ENCODE data around the gene ALG2.
A peak's percentile ranks its signal among the peaks of the same experiment; 100 is the strongest.
"Not testable (repeated sequence)": the region's sequence is repeated elsewhere in the genome, so short reads cannot be mapped to it uniquely, and the experiment has no call there.

Gene ALG2

GRCh38 chr9:99221621-99222415 is at the start of gene ALG2, which contains the start of gene SEC61B:
Gene ALG2 (minus strand): TSS chr9:99221942. CDS start chr9:99221894, 48 bp downstream.
Gene SEC61B (plus strand): TSS chr9:99222282. CDS start chr9:99222364, 82 bp downstream.
- DNase-seq: peak; percentile 91

DNA sequence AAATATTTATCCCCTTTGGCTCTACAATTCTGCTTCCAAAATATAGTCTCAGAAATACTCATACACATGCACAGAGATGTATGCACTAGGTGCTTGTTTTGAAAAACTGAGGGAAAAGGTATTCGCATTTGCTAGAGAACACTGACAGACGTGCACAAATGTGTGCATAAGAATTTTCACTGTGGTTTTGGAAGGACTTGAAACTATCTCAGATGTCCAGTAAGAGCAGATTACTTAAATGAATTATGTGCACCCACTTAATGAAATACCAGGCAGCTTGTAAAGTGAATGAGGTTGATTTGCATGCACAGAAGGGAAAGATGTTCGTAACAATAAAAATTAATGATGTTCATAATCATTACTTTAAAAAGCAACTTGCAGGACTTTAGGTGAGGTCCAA is 48.7 kb upstream of the ALG2 start:
- DNase-seq: no peak

GRCh38 chr9:99269416-99269815 is 47.7 kb upstream of the ALG2 start:
- DNase-seq: no peak

- peak; percentile 71 for DNase-seq
These were observed 44.7 kb upstream of the ALG2 start for GRCh38 chr9:99266255-99267023.

DNA sequence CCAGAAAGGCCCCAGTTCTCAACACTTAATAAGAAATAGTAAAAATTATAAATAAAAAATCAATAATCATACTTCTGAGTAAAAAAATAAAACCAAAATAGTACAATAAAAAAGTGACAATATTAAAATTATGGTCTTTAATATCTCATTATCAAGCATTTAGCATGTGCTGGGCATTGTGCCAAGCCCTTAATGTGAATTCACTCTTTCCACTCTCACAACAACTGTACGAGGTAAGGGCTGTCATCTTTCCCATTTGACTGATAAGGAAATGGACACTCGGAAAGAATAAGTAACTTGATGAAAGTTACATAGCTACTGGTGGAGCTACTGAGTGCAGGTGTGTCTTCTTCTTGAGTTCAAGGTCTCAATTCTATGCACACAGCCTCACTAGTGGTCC is 43.9 kb upstream of the ALG2 start:
- no peak for DNase-seq

GRCh38 chr9:99264070-99264680 is 42.4 kb upstream of the ALG2 start:
- DNase-seq: no peak

DNA sequence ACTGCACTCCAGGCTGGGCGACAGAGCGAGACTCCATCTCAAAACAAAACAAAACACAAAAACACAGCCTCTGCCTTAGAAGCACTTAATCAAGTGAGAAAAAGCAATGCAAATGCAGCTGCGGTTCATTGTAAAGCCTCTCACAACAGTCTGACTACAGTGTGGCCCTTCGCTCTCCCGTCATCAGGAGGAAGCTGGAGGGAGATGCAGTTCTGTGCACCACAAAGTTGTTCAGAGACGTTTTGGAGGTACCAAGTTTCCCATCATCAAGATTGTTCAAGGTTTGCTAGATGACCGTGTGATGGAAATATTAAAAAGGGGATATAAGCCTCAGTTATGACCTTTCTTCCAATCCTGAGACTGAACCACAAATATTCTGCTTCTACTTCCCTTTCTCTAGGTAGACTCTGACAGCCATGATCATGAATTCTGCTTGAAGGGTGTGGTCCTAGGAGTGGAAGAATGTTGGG is 41.2 kb upstream of the ALG2 start:
- no peak for DNase-seq

DNA sequence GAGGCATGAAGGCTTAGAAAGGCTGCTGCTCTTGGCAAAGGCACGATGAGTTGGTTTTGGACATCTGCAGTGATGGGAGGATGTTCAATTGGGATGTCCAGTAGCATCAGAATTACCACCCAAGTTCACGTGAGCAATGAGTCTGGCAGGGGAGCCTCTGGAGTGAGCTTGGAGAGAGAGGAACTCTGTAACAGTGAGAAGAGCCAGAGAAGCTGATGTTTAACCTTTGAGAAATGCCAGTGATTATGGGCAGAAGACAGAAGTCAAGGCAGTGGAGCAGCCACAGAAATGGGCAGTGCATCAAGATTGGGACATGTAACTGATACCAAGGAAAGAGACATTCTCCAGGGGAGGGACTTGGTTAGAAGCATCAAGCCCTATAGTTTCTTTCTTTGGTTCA is 40.2 kb upstream of the ALG2 start:
- no peak for DNase-seq

- DNase-seq: peak; percentile 79
These were observed 37.6 kb upstream of the ALG2 start for GRCh38 chr9:99259231-99259918.

GRCh38 chr9:99257723-99258389 is 36.1 kb upstream of the ALG2 start:
- no peak for DNase-seq

DNA sequence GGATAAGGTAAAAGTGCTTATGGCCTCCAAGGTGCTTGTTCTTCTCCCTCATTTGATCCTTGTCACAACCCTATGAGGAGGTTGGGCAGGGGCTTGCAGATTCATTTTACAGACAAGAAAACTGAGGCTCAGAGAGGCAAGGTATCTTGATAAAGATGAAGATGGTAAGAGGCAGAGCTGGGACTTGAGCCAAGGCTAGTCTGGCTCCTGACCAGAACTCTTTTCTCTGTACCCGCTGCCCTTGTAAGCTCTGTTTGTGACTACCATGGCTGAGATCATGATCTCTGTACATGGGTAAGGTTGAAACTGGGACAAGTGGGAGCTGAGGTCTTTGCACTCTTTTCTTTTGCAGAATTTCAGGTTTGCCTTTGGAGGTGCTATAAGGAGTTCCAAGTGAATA is 33.9 kb upstream of the ALG2 start:
- DNase-seq: no peak

DNA sequence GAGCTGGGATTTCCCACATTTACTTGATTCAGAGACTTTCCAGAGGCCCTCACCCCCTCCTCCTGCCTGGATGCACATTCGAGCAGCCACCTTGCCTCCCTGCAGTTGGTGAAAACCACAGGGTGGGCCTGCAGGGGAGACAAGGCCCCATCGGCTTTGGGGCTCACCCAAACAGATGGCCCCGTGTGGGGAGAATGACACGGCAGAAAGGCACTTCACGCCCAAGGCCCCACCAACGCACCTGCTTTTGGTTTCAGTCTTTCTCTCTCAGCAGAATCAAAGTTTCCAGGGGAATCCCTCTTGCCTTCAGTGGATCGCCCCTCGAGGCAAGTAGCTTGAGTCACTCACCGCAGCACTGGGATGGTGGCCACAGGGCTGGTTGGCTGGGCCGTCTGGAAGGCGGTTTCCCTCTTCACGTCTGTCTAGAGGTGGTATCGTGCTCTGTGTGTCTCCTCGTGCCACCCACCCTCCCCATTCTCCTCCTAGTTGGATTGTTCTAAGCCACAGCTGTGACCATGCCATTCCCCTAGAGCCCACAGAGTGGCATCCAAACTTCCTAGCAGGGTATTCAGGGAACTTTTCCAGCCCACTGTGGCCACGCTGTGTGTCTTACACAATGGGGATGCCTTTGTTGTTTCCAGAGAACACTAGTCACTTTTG is 32.2 kb upstream of the ALG2 start:
- DNase-seq: no peak

GRCh38 chr9:99253134-99253533 is 31.4 kb upstream of the ALG2 start:
- no peak for DNase-seq

- no peak for DNase-seq
These were observed 29.4 kb upstream of the ALG2 start for GRCh38 chr9:99251157-99251556.

DNA sequence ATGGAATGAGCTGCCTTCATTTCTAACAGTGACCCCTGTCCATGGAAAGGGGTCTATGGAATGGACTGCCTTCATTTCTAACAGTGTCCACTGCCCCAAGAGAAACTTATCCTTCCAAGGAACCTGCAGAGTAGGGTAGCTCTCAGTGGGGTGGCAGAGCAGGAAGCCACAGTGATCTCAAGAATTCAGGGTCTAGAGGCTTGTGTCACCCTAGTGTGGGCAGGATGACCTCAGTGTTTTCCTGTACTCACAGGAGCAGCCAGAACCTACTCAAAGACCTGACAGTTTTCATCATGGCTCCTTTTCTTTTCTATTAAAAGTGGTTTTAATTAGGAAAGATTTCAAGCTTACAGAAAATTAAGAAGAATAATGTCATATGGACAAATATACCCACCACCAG is 27.9 kb upstream of the ALG2 start:
- DNase-seq: no peak

DNA sequence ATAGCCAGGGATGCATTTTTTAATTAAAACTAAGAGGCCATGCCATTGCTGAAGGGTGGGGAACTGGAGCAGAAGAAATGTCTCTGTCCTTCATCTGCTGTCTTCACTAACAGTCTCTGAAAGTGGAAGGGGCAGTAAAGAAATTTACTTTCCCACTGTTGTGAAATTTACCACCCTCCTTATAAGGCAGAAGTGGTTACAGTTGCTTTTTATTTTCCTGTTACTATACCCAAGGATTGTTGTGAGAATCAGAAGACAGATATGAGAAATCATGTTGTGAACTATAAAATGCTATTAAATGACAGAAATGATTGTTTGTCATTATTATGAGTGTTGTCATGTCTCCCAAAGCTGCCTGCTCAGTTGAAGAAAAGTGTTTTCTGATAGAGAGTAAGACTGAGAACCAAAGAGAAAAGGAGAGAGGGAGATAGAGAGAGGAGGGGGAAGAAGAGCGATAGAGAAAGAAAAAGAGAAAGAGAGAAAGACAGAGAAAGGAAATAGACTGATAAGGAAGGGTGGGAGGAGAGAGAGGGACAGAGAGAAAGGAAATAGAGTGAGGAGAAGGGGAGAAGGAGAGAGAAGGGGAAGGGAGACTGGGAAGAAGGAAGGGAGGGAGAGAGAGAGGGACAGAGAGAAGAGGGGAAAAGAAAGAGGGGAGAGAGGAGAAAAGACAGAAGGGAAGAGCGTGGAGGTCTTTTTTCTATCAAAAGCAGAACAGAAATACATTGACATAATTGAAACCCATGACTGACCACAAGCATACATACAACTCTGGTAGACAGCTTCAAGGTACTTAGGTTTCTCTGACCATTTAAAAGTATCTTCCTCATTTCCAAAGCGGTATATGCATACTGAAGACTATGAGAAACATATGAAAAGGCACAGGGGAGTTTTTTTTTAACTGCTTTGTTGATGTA is 22.9 kb upstream of the ALG2 start:
- DNase-seq: no peak

- no peak for DNase-seq
These were observed 19.4 kb upstream of the ALG2 start for GRCh38 chr9:99241106-99241505.

DNA sequence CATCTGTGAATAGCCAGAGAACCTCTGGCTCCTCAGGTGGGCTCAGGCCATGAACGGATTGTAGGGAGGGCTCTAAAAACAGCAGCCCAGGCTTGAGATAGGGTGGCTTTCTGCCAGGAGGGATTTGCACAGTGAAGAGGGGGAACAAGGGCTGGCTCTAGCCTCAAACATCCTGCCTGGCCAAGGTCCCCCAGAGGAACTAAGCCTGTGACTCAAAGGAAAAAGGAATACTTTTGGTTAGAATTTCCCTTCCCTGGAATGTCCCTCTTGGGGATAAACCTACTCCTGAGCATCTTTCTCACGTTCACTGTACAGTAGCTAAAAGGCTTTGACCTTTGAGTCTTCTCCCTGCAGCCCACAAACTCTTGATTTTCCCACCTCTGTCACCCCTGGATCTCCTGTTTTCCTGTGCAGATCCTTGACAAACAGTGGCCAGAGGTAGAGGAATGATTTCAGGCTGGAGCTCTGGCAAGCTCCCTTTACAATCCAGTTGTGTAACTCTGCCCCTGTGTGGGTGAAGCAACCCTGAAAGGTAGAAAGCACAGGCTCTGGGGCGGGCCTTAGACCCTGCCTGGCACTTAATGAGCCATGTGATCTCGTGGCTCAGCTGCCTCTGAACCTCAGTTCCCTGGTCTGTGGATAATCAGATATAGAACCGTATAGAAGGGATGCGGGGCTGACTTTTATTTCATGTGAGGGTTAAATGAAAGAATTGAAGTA is 17.8 kb upstream of the ALG2 start:
- no peak for DNase-seq

DNA sequence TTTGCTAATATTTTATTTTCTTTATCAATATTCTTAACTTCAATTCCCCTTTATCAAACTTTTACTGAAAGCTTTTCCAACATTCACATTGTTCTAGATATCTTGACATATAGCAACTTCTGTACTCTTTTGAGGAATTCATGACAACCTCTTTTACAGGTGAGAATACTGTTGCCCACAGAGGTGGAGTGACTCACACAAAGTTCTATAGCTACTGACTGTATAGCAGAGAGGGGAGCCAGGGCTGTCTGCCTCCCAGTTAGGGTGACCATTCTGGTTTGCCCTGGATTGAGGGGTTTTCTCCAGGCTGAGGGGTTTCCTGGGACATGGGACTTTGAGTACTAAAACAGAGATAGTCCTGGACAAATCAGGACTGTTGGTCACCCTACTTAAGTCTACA is 16.6 kb upstream of the ALG2 start:
- DNase-seq: no peak

- DNase-seq: not testable (repeated sequence)
These were observed 16.1 kb upstream of the ALG2 start for GRCh38 chr9:99237849-99238248.

Measured in NCI-H2029 (cell line).